ENCODE results near the gene SPC24. TPM values are rescaled to one million over a fixed set of nuclear protein-coding genes. Genes with fewer than 3 reads are reported as not detected.

SPC24 gene
- total and polyA plus RNA-seq, 9 of the 15 experiments (the other 6 are each of a cell fraction or from before 2014, with no cell fraction given), result 18.2 to 154 (median 60.9) TPM

- TF ChIP-seq NCOA4 (IDR thresholded peaks at IDR 0.05; ENCODE audit: partially characterized antibody) (no peak), EHMT2 (IDR thresholded peaks at IDR 0.05) (peak; percentile 65; the same call in 1 of the 2 replicates), CHD7 (IDR thresholded peaks at IDR 0.05; ENCODE audit: low read depth, low read length) (no peak), HMG20B (CRISPR knock-in tag; IDR thresholded peaks at IDR 0.05) (no peak), ELK1 (CRISPR knock-in tag; IDR thresholded peaks at IDR 0.05) (no peak), RERE (CRISPR knock-in tag; IDR thresholded peaks at IDR 0.05; ENCODE audit: borderline replicate concordance) (no peak)
Measured at GRCh38 chr19:11096210-11096841, 59.3 kb downstream of the SPC24 start (continued).
